GM13977 (cell line): Measurements from ENCODE around the gene ADORA2A.

Source experiments
- DNase-seq: peaks from one replicate; pipeline ENCODE4 v3.0.0; 2012; ENCODE audit warnings: low spot score
- CTCF ChIP-seq: IDR thresholded peaks from 2 replicates; pipeline ENCODE4 v1.5.1; 2012; ENCODE audit warnings: mild to moderate bottlenecking, control low read depth; ENCODE audit not compliant: insufficient read depth; ENCODE audit errors: extremely low read depth, missing control alignments
- in situ Hi-C: fragments of 300-500 bp; cut with MboI; formaldehyde crosslinking; loops from one replicate; pipeline ENCODE4 v1.12.0; 2022; ENCODE audit warnings: low sequenced_read_pairs, low pct_unique_long_range_greater_than_20kb, mixed read lengths, inconsistent platforms; ENCODE audit not compliant: unreplicated experiment

ADORA2A gene

GRCh38 chr22:24445481-24446259 is 18.3 kb downstream of the ADORA2A start:
- DNase-seq = peak; percentile 39
- no peak for TF ChIP-seq CTCF
- in situ Hi-C loops = no loop called here

GRCh38 chr22:24446260-24446611 is 18.8 kb downstream of the ADORA2A start:
- TF ChIP-seq CTCF = no peak
- no peak for DNase-seq
- in situ Hi-C loops = no loop called here

- DNase-seq = no peak
- no peak for TF ChIP-seq CTCF
- in situ Hi-C loops = no loop called here
Measured at GRCh38 chr22:24450610-24451009, 23.2 kb downstream of the ADORA2A start.

- in situ Hi-C loops = no loop called here
- no peak for DNase-seq
- no peak for TF ChIP-seq CTCF
Measured at GRCh38 chr22:24451162-24451561, 23.8 kb downstream of the ADORA2A start.

GRCh38 chr22:24453853-24454252 is 26.5 kb downstream of the ADORA2A start:
- no peak for DNase-seq
- TF ChIP-seq CTCF = no peak
- in situ Hi-C loops = no loop called here

GRCh38 chr22:24455039-24455438 is 27.6 kb downstream of the ADORA2A start:
- TF ChIP-seq CTCF = no peak
- DNase-seq = no peak
- in situ Hi-C loops = no loop called here
